OCI-LY1 (cell line): ENCODE results near the gene ENTPD1.
"Not testable (repeated sequence)": the region's sequence is repeated elsewhere in the genome, so short reads cannot be mapped to it uniquely, and the experiment has no call there.

ENCODE experiments used
- H2AFZ ChIP-seq: fragments of 200-600 bp; sonication (generic), shearing (Covaris generic); 2 replicates; pipeline ENCODE4 v1.6.0; 2014; ENCODE audit warnings: antibody characterized with exemption, mild to moderate bottlenecking, low read length
- H3F3A ChIP-seq: fragments of 200-600 bp; sonication (generic), shearing (Covaris generic); 2 replicates; pipeline ENCODE4 v1.6.0; 2014; ENCODE audit warnings: mild to moderate bottlenecking, antibody characterized with exemption, low read length, moderate library complexity; ENCODE audit not compliant: insufficient read depth
- H3K27ac ChIP-seq: fragments of 200-600 bp; sonication (generic); 2 replicates; pipeline ENCODE4 v1.5.1; 2014; ENCODE audit warnings: low read length, mixed run types, mild to moderate bottlenecking, low read depth; ENCODE audit not compliant: poor library complexity, severe bottlenecking
- H3K27me3 ChIP-seq: fragments of 200-600 bp; sonication (generic); 2 replicates; pipeline ENCODE4 v1.6.0; 2014; ENCODE audit warnings: antibody characterized with exemption, mild to moderate bottlenecking, low read length, moderate library complexity; ENCODE audit not compliant: insufficient read depth
- H3K36me3 ChIP-seq: fragments of 200-600 bp; sonication (generic); 2 replicates; pipeline ENCODE4 v1.6.1; 2014; ENCODE audit warnings: mild to moderate bottlenecking, antibody characterized with exemption, low read length, moderate library complexity, mixed read lengths; ENCODE audit not compliant: insufficient read depth
- H3K4me1 ChIP-seq: fragments of 200-600 bp; sonication (generic); 2 replicates; pipeline ENCODE4 v1.5.1; 2014; ENCODE audit warnings: mild to moderate bottlenecking, low read length, moderate library complexity; ENCODE audit not compliant: insufficient read depth, severe bottlenecking
- H3K4me2 ChIP-seq: fragments of 200-600 bp; sonication (generic), shearing (Covaris generic); 2 replicates; pipeline ENCODE4 v1.6.1; 2014; ENCODE audit warnings: low read length
- H3K4me3 ChIP-seq: fragments of 200-600 bp; sonication (generic); 2 replicates; pipeline ENCODE4 v1.5.1; 2014; ENCODE audit warnings: low read length, low read depth, mild to moderate bottlenecking, mixed read lengths; ENCODE audit not compliant: poor library complexity, severe bottlenecking
- H3K79me2 ChIP-seq: fragments of 200-600 bp; shearing (Covaris generic); 2 replicates; pipeline ENCODE4 v1.6.1; 2016; ENCODE audit warnings: mixed run types, low read length, mixed read lengths; ENCODE audit not compliant: insufficient read depth
- H3K9ac ChIP-seq: fragments of 200-600 bp; sonication (generic), shearing (Covaris generic); 2 replicates; pipeline ENCODE4 v1.6.1; 2014; ENCODE audit warnings: mild to moderate bottlenecking, low read length, mixed read lengths
- H3K9me2 ChIP-seq: fragments of 200-600 bp; sonication (generic), shearing (Covaris generic); 2 replicates; pipeline ENCODE4 v1.6.1; 2014; ENCODE audit warnings: low read depth, mild to moderate bottlenecking, low read length, mixed read lengths
- H3K9me3 ChIP-seq: fragments of 200-600 bp; shearing (Covaris generic); 2 replicates; pipeline ENCODE4 v1.6.1; 2014; ENCODE audit warnings: low read length, mixed read lengths
- H4K20me1 ChIP-seq: fragments of 200-600 bp; sonication (generic), shearing (Covaris generic); 2 replicates; pipeline ENCODE4 v1.6.0; 2016; ENCODE audit warnings: mild to moderate bottlenecking, low read length; ENCODE audit not compliant: insufficient read depth
- EZH2 ChIP-seq: fragments of 200-600 bp; sonication (generic), shearing (Covaris generic); IDR thresholded peaks from 2 replicates; pipeline ENCODE4 v1.8.0; 2017; ENCODE audit warnings: borderline replicate concordance, mixed run types, mild to moderate bottlenecking, antibody characterized with exemption, low read length, moderate library complexity, mixed read lengths
- TF ChIP-seq, protein P1 (sequence below): fragments of 200-600 bp; sonication (generic), shearing (Covaris generic); IDR thresholded peaks from 2 replicates; pipeline ENCODE4 v1.5.1; 2017; ENCODE audit warnings: mild to moderate bottlenecking, antibody characterized with exemption, low read length, moderate library complexity, mixed read lengths

ENTPD1 gene

DNA sequence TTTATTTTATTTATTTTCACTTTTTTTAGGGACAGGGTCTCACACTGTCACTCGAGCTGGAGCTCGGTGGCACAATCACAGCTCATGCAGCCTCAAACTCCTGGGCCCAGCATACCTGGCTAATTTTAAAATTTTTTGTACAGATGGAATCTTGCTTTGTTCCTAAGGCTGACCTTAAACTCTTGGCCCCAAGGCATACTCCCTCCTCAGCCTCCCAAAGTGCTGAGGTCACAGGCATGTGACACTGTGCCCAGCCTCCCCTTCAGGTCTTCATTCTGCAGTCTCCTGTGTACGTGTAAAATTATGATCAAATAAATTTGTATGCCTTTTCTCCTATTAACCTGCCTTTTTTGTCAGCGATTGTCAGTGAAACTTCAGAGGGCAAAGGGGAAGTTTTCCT lies 44.5 kb upstream of the ENTPD1 start:
- no peaks in the 10 kb centered on the region for H3K4me1 ChIP-seq
- no peak overlapping the region for H3K9ac ChIP-seq
- H3F3A ChIP-seq = no peaks in the 10 kb centered on the region
- no peaks in the 10 kb centered on the region for H3K36me3 ChIP-seq
- no peaks in the 10 kb centered on the region for H3K9me2 ChIP-seq
- no peaks in the 10 kb centered on the region for H3K9me3 ChIP-seq
- H2AFZ ChIP-seq = no peak overlapping the region
- no peak overlapping the region for H3K4me2 ChIP-seq
- TF ChIP-seq, protein P1, sequence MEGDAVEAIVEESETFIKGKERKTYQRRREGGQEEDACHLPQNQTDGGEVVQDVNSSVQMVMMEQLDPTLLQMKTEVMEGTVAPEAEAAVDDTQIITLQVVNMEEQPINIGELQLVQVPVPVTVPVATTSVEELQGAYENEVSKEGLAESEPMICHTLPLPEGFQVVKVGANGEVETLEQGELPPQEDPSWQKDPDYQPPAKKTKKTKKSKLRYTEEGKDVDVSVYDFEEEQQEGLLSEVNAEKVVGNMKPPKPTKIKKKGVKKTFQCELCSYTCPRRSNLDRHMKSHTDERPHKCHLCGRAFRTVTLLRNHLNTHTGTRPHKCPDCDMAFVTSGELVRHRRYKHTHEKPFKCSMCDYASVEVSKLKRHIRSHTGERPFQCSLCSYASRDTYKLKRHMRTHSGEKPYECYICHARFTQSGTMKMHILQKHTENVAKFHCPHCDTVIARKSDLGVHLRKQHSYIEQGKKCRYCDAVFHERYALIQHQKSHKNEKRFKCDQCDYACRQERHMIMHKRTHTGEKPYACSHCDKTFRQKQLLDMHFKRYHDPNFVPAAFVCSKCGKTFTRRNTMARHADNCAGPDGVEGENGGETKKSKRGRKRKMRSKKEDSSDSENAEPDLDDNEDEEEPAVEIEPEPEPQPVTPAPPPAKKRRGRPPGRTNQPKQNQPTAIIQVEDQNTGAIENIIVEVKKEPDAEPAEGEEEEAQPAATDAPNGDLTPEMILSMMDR = no peak
- TF ChIP-seq EZH2 = no peak
- H3K27me3 ChIP-seq = no peaks in the 10 kb centered on the region
- no peak overlapping the region for H3K27ac ChIP-seq
- H4K20me1 ChIP-seq = no peaks in the 10 kb centered on the region
- H3K79me2 ChIP-seq = no peaks in the 10 kb centered on the region
- H3K4me3 ChIP-seq = no peak overlapping the region

DNA sequence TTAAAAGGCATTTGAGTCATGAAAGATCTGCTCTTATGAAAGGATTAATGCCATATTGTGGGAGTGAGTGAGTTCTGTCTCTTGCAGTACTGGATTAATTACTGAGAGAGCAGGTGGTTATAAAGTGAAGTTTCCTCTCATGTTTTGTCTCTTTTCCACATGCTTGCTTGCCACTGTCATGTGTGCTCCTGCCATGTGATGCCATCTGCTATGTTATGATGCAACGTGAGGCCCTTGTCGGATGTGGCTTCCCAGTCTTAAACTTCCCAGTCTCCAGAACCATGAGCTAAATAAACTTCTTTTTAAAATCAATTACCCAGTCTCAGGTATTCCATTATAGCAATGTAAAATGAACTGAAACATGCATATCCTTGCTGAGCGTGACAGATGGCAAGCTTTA lies 39.5 kb upstream of the ENTPD1 start:
- Histone ChIP-seq H3F3A (no peaks in the 10 kb centered on the region), H3K79me2 (no peaks in the 10 kb centered on the region), H3K4me2 (no peak overlapping the region), H3K27me3 (no peaks in the 10 kb centered on the region), H4K20me1 (no peaks in the 10 kb centered on the region), H3K27ac (no peak overlapping the region), H3K9ac (no peak overlapping the region), H3K9me3 (no peaks in the 10 kb centered on the region), H2AFZ (no peak overlapping the region), H3K4me3 (no peak overlapping the region), H3K4me1 (no peaks in the 10 kb centered on the region), H3K36me3 (no peaks in the 10 kb centered on the region), H3K9me2 (no peaks in the 10 kb centered on the region)
- TF ChIP-seq EZH2 = no peak
- TF ChIP-seq, protein P1 = no peak

- TF ChIP-seq, protein P1 = no peak
- no peak for TF ChIP-seq EZH2
- H3F3A ChIP-seq = no peaks in the 10 kb centered on the region
- no peaks in the 10 kb centered on the region for H3K4me1 ChIP-seq
- no peaks in the 10 kb centered on the region for H3K27me3 ChIP-seq
- no peaks in the 10 kb centered on the region for H3K79me2 ChIP-seq
- H3K4me2 ChIP-seq = no peak overlapping the region
- H4K20me1 ChIP-seq = no peaks in the 10 kb centered on the region
- no peaks in the 10 kb centered on the region for H3K36me3 ChIP-seq
- no peak overlapping the region for H2AFZ ChIP-seq
- H3K9ac ChIP-seq = no peak overlapping the region
- no peak overlapping the region for H3K27ac ChIP-seq
- no peak overlapping the region for H3K4me3 ChIP-seq
- no peaks in the 10 kb centered on the region for H3K9me3 ChIP-seq
- no peaks in the 10 kb centered on the region for H3K9me2 ChIP-seq
Measured at GRCh38 chr10:95716866-95717265, 39.1 kb upstream of the ENTPD1 start.

DNA sequence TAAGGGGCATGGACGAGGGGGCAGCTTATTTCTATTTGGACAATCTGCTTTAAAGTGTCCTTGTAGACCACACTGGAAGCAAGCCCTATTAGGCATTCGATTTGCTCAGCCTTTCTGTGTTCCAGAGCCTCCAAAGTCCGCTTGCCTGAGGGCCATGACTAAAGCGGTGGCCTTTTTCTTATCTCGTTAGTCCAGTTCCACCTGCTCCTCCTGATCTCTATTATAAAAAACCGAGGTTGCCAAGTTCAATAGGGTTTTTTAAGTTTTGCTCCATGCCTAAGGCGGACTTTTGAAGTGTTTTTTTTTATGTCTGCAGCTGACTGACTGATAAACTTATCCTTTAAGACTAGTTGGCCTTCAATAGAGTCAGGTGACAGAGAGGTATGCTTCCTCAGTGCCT lies 35.2 kb upstream of the ENTPD1 start:
- not testable (repeated sequence) for H3K27ac ChIP-seq, H3K9me3 ChIP-seq, H3K27me3 ChIP-seq, H3K4me3 ChIP-seq, H2AFZ ChIP-seq, H3K79me2 ChIP-seq, H3K36me3 ChIP-seq, H4K20me1 ChIP-seq, H3K9ac ChIP-seq, H3K9me2 ChIP-seq, H3K4me1 ChIP-seq, H3K4me2 ChIP-seq, H3F3A ChIP-seq

DNA sequence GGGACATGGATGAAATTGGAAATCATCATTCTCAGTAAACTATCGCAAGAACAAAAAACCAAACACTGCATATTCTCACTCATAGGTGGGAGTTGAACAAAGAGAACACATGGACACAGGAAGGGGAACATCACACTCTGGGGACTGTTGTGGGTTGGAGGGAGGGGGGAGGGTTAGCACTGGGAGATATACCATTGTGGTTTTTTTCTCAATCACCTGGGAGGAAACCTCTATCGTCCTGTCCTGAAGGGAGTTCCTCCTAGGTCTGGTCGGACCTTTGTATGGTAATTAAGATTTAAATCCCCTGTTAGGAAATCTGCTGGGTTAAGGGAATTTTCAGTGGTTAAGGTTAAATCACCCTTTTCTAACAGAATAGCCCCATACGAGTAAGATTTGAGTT lies 33.5 kb upstream of the ENTPD1 start:
- H3K9me3 ChIP-seq, H3K9me2 ChIP-seq, H4K20me1 ChIP-seq, H3K4me3 ChIP-seq, H3K4me2 ChIP-seq, H3K79me2 ChIP-seq, H3K4me1 ChIP-seq, H3K36me3 ChIP-seq, H2AFZ ChIP-seq, H3K27ac ChIP-seq, H3K9ac ChIP-seq, H3K27me3 ChIP-seq, H3F3A ChIP-seq: not testable (repeated sequence)
